HEK293T (cell line): Measurements from ENCODE around the gene AP4S1.
"Not testable (repeated sequence)": the region's sequence is repeated elsewhere in the genome, so short reads cannot be mapped to it uniquely, and the experiment has no call there.

Experiments
- CTCF ChIA-PET: fragments of 350-600 bp; formaldehyde crosslinking; extraction: SDS; loops from one replicate; lab custom pipeline; 2021; ENCODE audit warnings: antibody characterized with exemption, inconsistent platforms; lab: Yijun Ruan, JAX
- POLR2A ChIA-PET: fragments of 350-600 bp; formaldehyde crosslinking; extraction: SDS; loops from one replicate; lab custom pipeline; 2020; ENCODE audit warnings: antibody characterized with exemption, inconsistent platforms; lab: Yijun Ruan, JAX
- DNase-seq: peaks from one replicate; pipeline ENCODE4 v3.0.0; 2012; ENCODE audit warnings: mixed read lengths; ENCODE audit errors: extremely low spot score
- ARNT ChIP-seq: fragments of 450-650 bp; IDR thresholded peaks from 2 replicates; pipeline ENCODE4 v1.6.1; 2017; ENCODE audit warnings: mild to moderate bottlenecking
- BHLHE40 ChIP-seq: fragments of 450-650 bp; IDR thresholded peaks from 2 replicates; pipeline ENCODE4 v1.6.1; 2016; ENCODE audit warnings: mild to moderate bottlenecking, moderate library complexity, borderline replicate concordance
- CTBP1 ChIP-seq: fragments of 450-650 bp; IDR thresholded peaks from 2 replicates; pipeline ENCODE4 v1.6.1; 2016; ENCODE audit warnings: borderline replicate concordance
- ELF4 ChIP-seq: fragments of 450-650 bp; IDR thresholded peaks from 2 replicates; pipeline ENCODE4 v1.6.1; 2017; ENCODE audit warnings: antibody characterized with exemption
- FOXA1 ChIP-seq: fragments of 450-650 bp; IDR thresholded peaks from 2 replicates; pipeline ENCODE4 v1.6.1; 2016; ENCODE audit warnings: mild to moderate bottlenecking
- FOXK2 ChIP-seq: fragments of 450-650 bp; IDR thresholded peaks from 2 replicates; pipeline ENCODE4 v1.6.1; 2016; ENCODE audit warnings: mild to moderate bottlenecking
- FOXM1 ChIP-seq: fragments of 450-650 bp; IDR thresholded peaks from 2 replicates; pipeline ENCODE4 v1.6.1; 2017; ENCODE audit warnings: mild to moderate bottlenecking, borderline replicate concordance
- HDGF ChIP-seq: fragments of 450-650 bp; IDR thresholded peaks from 2 replicates; pipeline ENCODE4 v1.6.1; 2017; ENCODE audit warnings: antibody characterized with exemption, borderline replicate concordance
- L3MBTL2 ChIP-seq: fragments of 450-650 bp; conservative IDR thresholded peaks from 2 replicates; pipeline ENCODE4 v1.6.1; 2016; ENCODE audit warnings: mild to moderate bottlenecking
- LEF1 ChIP-seq: fragments of 450-650 bp; IDR thresholded peaks from 2 replicates; pipeline ENCODE4 v1.6.1; 2017; ENCODE audit warnings: mild to moderate bottlenecking, borderline replicate concordance
- NFRKB ChIP-seq: fragments of 450-650 bp; IDR thresholded peaks from 2 replicates; pipeline ENCODE4 v1.6.1; 2016; ENCODE audit warnings: mild to moderate bottlenecking, moderate library complexity
- PKNOX1 ChIP-seq: fragments of 450-650 bp; IDR thresholded peaks from 2 replicates; pipeline ENCODE4 v1.6.1; 2016
- SP1 ChIP-seq: fragments of 450-650 bp; IDR thresholded peaks from 2 replicates; pipeline ENCODE4 v1.6.1; 2017
- SUZ12 ChIP-seq: fragments of 450-650 bp; IDR thresholded peaks from 2 replicates; pipeline ENCODE4 v1.6.1; 2016; ENCODE audit warnings: mild to moderate bottlenecking
- TARDBP ChIP-seq: fragments of 450-650 bp; IDR thresholded peaks from 2 replicates; pipeline ENCODE4 v1.6.1; 2016
- ZNF384 ChIP-seq: fragments of 450-650 bp; IDR thresholded peaks from 2 replicates; pipeline ENCODE4 v1.6.1; 2016

The AP4S1 gene

DNA sequence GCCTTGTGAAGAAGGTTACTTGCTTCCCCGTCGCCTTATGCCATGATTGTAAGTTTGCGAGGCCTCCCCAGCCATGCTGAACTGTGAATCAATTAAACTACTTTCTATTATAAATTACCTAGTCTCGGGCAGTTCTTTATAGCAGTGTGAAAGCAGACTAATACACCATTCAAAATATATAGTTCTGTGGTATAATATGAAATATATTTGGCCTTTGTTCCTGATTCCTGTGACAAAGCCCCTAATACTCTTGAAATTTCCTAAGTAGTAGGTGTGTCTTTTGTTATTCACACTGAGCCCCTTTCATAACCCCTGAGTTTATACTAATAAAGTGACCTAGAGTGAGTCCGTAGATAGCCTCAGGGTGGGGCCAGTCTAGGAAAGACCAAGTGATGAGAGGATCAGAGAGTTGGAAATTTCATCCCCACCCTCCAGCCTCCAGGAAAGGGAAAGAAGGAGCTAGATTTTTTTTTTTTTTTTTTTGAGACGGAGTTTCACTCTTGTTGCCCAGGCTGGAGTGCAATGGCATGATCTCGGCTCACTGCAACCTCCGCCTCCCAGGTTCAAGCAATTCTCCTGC lies 20.1 kb downstream of the AP4S1 start:
- no peak for DNase-seq
- CTCF ChIA-PET, result no interaction called here
- TF ChIP-seq HDGF, result no peak
- no peak for TF ChIP-seq SUZ12
- no peak for TF ChIP-seq ARNT
- no peak for TF ChIP-seq ZNF384
- TF ChIP-seq PKNOX1, result no peak
- no peak for TF ChIP-seq TARDBP
- no peak for TF ChIP-seq FOXM1
- TF ChIP-seq L3MBTL2, result no peak
- no peak for TF ChIP-seq SP1
- TF ChIP-seq FOXA1, result no peak
- no peak for TF ChIP-seq ELF4
- TF ChIP-seq CTBP1, result no peak
- TF ChIP-seq FOXK2, result no peak
- no peak for TF ChIP-seq BHLHE40
- no peak for TF ChIP-seq NFRKB
- TF ChIP-seq LEF1, result no peak
- POLR2A ChIA-PET, result no interaction called here

- POLR2A ChIA-PET, result no interaction called here
- CTCF ChIA-PET, result no interaction called here
- TF ChIP-seq SUZ12 (no peak), BHLHE40 (no peak), CTBP1 (no peak), NFRKB (no peak), SP1 (no peak), LEF1 (no peak), FOXA1 (no peak), ARNT (no peak), FOXM1 (no peak)
- DNase-seq, result no peak
Observed at GRCh38 chr14:31047503-31047902, 22.1 kb downstream of the AP4S1 start.

DNA sequence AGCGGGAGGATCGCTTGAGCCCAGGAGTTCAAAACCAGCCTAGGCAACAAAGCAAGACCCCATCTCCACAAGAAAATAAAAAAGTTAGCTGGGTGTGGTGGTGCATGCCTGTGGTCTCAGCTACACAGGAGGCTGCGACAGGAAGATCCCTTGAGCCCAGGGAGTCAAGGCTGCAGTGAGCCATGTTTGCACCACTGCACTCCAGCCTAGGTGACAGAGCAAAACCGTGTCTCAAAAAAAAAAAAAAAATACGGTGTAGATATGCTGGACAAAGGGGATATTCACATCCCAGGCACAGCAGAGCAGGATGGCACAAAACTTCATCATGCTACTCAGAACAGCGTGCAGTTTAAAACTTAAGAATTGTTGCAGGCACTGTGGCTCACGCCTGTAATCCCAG lies 25.6 kb downstream of the AP4S1 start:
- POLR2A ChIA-PET, result no interaction called here
- CTCF ChIA-PET, result no interaction called here
- DNase-seq, result no peak
- TF ChIP-seq TARDBP (no peak), HDGF (no peak), FOXM1 (no peak), LEF1 (no peak), PKNOX1 (no peak)

GRCh38 chr14:31051511-31051910 lies 26.1 kb downstream of the AP4S1 start:
- POLR2A ChIA-PET, result no interaction called here
- CTCF ChIA-PET, result no interaction called here
- DNase-seq, result no peak
- TF ChIP-seq ELF4 (no peak), FOXA1 (no peak), SUZ12 (no peak), FOXK2 (no peak), ARNT (no peak), FOXM1 (no peak), BHLHE40 (no peak), SP1 (no peak), L3MBTL2 (no peak), LEF1 (no peak), PKNOX1 (no peak), ZNF384 (no peak), TARDBP (no peak), NFRKB (no peak), CTBP1 (no peak), HDGF (no peak)

- DNase-seq, POLR2A ChIA-PET: not testable (repeated sequence)
- CTCF ChIA-PET, result interaction anchor here (1.0 kb wide), 2 partner anchors 9 to 17 kb away, joined by 3 to 5 read pairs; no protein-coding TSS in a partner anchor
Observed at GRCh38 chr14:31052905-31053586, 27.6 kb downstream of the AP4S1 start.

DNA sequence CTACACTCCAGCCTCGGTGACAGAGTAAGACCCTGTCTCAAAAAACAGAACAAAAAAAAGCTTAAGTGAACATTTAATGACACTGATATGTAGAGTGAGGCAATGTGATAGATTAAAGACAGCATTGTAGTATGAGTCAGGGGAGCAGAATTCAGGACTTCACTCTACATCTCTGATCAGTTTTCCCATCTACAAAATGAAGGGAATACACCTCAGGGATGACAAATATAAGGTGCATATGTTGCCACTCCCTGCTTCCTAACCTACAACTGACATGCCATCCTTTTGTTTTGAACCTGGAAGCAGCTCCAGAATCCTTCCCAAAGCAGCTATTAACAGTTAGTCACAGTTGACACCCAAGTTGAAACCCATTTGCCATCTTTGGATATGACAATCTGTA lies 31.6 kb downstream of the AP4S1 start:
- DNase-seq, result no peak
- POLR2A ChIA-PET, result interaction anchor here (1.7 kb wide), 1 partner anchor 31 kb away, joined by 9 read pairs; the partner anchor contains the start of genes AP4S1 and STRN3
- CTCF ChIA-PET, result interaction anchor here (0.8 to 1.5 kb wide), 2 partner anchors 13 to 75 kb away, joined by 3 to 11 read pairs; no protein-coding TSS in a partner anchor
- TF ChIP-seq PKNOX1 (no peak), FOXK2 (no peak), ZNF384 (no peak), BHLHE40 (no peak), ELF4 (no peak)
